Fibroblast of the aortic adventitia (primary cell): ENCODE results near the gene RASL11A. TPM values are rescaled to one million over a fixed set of nuclear protein-coding genes. Genes with fewer than 3 reads are reported as not detected.

ENCODE experiments used
- DNase-seq: peaks from one replicate; pipeline ENCODE4 v3.0.0-alpha.2; 2010; ENCODE audit warnings: low read depth
- H3K4me3 ChIP-seq: 2 replicates; pipeline ENCODE4 v1.5.1; 2011; ENCODE audit warnings: low read depth, mild to moderate bottlenecking, control low read depth, low read length, moderate library complexity
- CTCF ChIP-seq: IDR thresholded peaks from 2 replicates; pipeline ENCODE4 v1.5.1; 2011; ENCODE audit warnings: mild to moderate bottlenecking, low read length, control low read depth, inconsistent platforms; ENCODE audit not compliant: insufficient read depth
- total RNA-seq: library from RNA; depleted of rRNA; stranded (reverse); fragments of >200 nt; gene quantifications from 2 replicates; pipeline ENCODE4 v1.2.3, GENCODE V29; 2012; ENCODE audit warnings: low replicate concordance

RASL11A gene
- total RNA-seq, 1 donor: 13.3 TPM

- DNase-seq: no peak
- no peak for TF ChIP-seq CTCF
- no peak overlapping the region for H3K4me3 ChIP-seq
These were observed 33.5 kb downstream of the RASL11A start for GRCh38 chr13:27304099-27304498.

GRCh38 chr13:27304611-27305010 lies 34.0 kb downstream of the RASL11A start:
- H3K4me3 ChIP-seq: no peak overlapping the region
- TF ChIP-seq CTCF: no peak
- no peak for DNase-seq

- no peak for TF ChIP-seq CTCF
- H3K4me3 ChIP-seq: no peak overlapping the region
- no peak for DNase-seq
These were observed 35.7 kb downstream of the RASL11A start for GRCh38 chr13:27306364-27306763.

GRCh38 chr13:27308941-27309340 lies 38.3 kb downstream of the RASL11A start:
- no peak for DNase-seq
- TF ChIP-seq CTCF: no peak

GRCh38 chr13:27309401-27309958 lies 38.9 kb downstream of the RASL11A start:
- DNase-seq: no peak
- no peak overlapping the region for H3K4me3 ChIP-seq
- TF ChIP-seq CTCF: no peak

More at GRCh38 chr13:27308941-27309340, 38.3 kb downstream of the RASL11A start:
- H3K4me3 ChIP-seq: no peak overlapping the region

- H3K4me3 ChIP-seq: no peak overlapping the region
- DNase-seq: peak; percentile 27
- TF ChIP-seq CTCF: no peak
These were observed 39.5 kb downstream of the RASL11A start for GRCh38 chr13:27309967-27310598.
